ENCODE data around the gene CCDC59.

GRCh38 chr12:82357845-82358199, 365 bp downstream of the CCDC59 start:
- no peak for TF ChIP-seq SP1 (CRISPR knock-in tag; IDR thresholded peaks at IDR 0.05)
- no peak for TF ChIP-seq CBX2 (IDR thresholded peaks at IDR 0.05; ENCODE audit: insufficient read depth, low read length, poor library complexity, severe bottlenecking)
- TF ChIP-seq MAZ (CRISPR knock-in tag; conservative IDR thresholded peaks at IDR 0.05 in 1 of 2, IDR thresholded peaks at IDR 0.05 in 1 of 2): no peak
- no peak for TF ChIP-seq PRPF4 (IDR thresholded peaks at IDR 0.05; ENCODE audit: insufficient read depth, low read depth, low read length, poor library complexity, severe bottlenecking)
- TF ChIP-seq CTCF (IDR thresholded peaks at IDR 0.05 in 2 of 3, conservative IDR thresholded peaks at IDR 0.05 in 1 of 3; ENCODE audit: insufficient read depth in 2 of 3, low read depth in 1 of 3, low read length in 3 of 3): no peak
- TF ChIP-seq EZH2 (IDR thresholded peaks at IDR 0.05; ENCODE audit: borderline replicate concordance, low read depth, low read length): no peak
- TF ChIP-seq RNF2 (IDR thresholded peaks at IDR 0.05): no peak
- TF ChIP-seq SMC3 (conservative IDR thresholded peaks at IDR 0.05; ENCODE audit: insufficient read depth, low read depth, low read length): no peak
- TF ChIP-seq REST (IDR thresholded peaks at IDR 0.05; ENCODE audit: borderline replicate concordance): no peak
- no peak for TF ChIP-seq REST (CRISPR knock-in tag; IDR thresholded peaks at IDR 0.05; ENCODE audit: low read depth)
- no peak for TF ChIP-seq GABPA (tag; conservative IDR thresholded peaks at IDR 0.05; ENCODE audit: low read depth)
